IMR-90 (cell line): ENCODE results near the gene OR6P1. TPM values are rescaled to one million over a fixed set of nuclear protein-coding genes. Genes with fewer than 3 reads are reported as not detected.

ENCODE experiments used
- ATAC-seq: fragments of 200-7000 bp; cut with Tn5 transposase; 2 replicates; pipeline ENCODE4 v1.9.1; 2020; ENCODE audit warnings: low read depth, mild to moderate bottlenecking, moderate library complexity
- BruUV-seq: library from RNA; stranded (reverse); fragments of 400-500 nt; replicated peaks from 2 replicates; lab custom pipeline; 2021; lab: Mats Ljungman, UMichigan
- CTCF ChIA-PET: fragments of 300-600 bp; formaldehyde crosslinking; extraction: SDS; loops from one replicate; lab custom pipeline; 2021; ENCODE audit warnings: antibody characterized with exemption; lab: Yijun Ruan, JAX
- POLR2A ChIA-PET: fragments of 300-600 bp; sonication (Branson Sonifier 250); formaldehyde crosslinking; loops from one replicate; lab custom pipeline; 2022; ENCODE audit warnings: antibody characterized with exemption; ENCODE audit not compliant: unreplicated experiment; lab: Charles Lee
- DNase-seq: peaks from one replicate; pipeline ENCODE4 v3.0.0; 2013
- H2AFZ ChIP-seq: replicated peaks from 2 replicates; pipeline ENCODE3; 2013; ENCODE audit warnings: low read length, mild to moderate bottlenecking; ENCODE audit not compliant: poor library complexity
- H2AK5ac ChIP-seq: 2 replicates; pipeline ENCODE4 v1.6.1; 2013; ENCODE audit warnings: low read depth, low read length, inconsistent platforms
- H2AK9ac ChIP-seq: replicated peaks from 2 replicates; pipeline ENCODE3; 2013; ENCODE audit warnings: mild to moderate bottlenecking, low read depth, low read length, moderate library complexity; ENCODE audit not compliant: poor library complexity
- H2BK120ac ChIP-seq: 2 replicates; pipeline ENCODE4 v1.6.1; 2013; ENCODE audit warnings: low read depth, low read length, inconsistent platforms
- H2BK15ac ChIP-seq: 3 replicates; pipeline ENCODE4 v1.6.1; 2013; ENCODE audit warnings: low read depth, low read length, inconsistent platforms
- H2BK20ac ChIP-seq: 2 replicates; pipeline ENCODE4 v1.6.1; 2013; ENCODE audit warnings: low read depth, mild to moderate bottlenecking, inconsistent platforms, low read length, moderate library complexity
- H2BK5ac ChIP-seq: 2 replicates; pipeline ENCODE4 v1.6.1; 2013; ENCODE audit warnings: mild to moderate bottlenecking, low read depth, low read length, inconsistent platforms; ENCODE audit not compliant: poor library complexity, severe bottlenecking
- H3K14ac ChIP-seq: replicated peaks from 2 replicates; pipeline ENCODE4 v1.6.1; 2013; ENCODE audit warnings: low read depth, low read length, inconsistent platforms
- H3K18ac ChIP-seq: 2 replicates; pipeline ENCODE4 v1.6.1; 2013; ENCODE audit warnings: low read depth, low read length, control low read depth
- H3K23ac ChIP-seq: 2 replicates; pipeline ENCODE4 v1.6.1; 2013; ENCODE audit warnings: low read depth, low read length, inconsistent platforms
- H3K27ac ChIP-seq: 2 replicates; pipeline ENCODE4 v1.5.1; 2013; ENCODE audit warnings: mild to moderate bottlenecking, control low read depth, low read length; ENCODE audit not compliant: insufficient read depth
- H3K27me3 ChIP-seq: 2 replicates; pipeline ENCODE4 v1.6.1; 2013; ENCODE audit warnings: low read length; ENCODE audit not compliant: control insufficient read depth, insufficient read depth
- H3K36me3 ChIP-seq: 2 replicates; pipeline ENCODE4 v1.6.1; 2013; ENCODE audit warnings: low read length, mixed read lengths; ENCODE audit not compliant: control insufficient read depth, insufficient read depth
- H3K4ac ChIP-seq: 2 replicates; pipeline ENCODE4 v1.6.1; 2013; ENCODE audit warnings: low read depth, low read length, inconsistent platforms
- H3K4me1 ChIP-seq: 2 replicates; pipeline ENCODE4 v1.6.1; 2013; ENCODE audit warnings: low read length, mixed read lengths; ENCODE audit not compliant: control insufficient read depth, insufficient read depth
- H3K4me2 ChIP-seq: 2 replicates; pipeline ENCODE4 v1.6.1; 2013; ENCODE audit warnings: low read depth, mild to moderate bottlenecking, control low read depth, low read length, moderate library complexity
- H3K4me3 ChIP-seq: 2 replicates; pipeline ENCODE4 v1.5.1; 2013; ENCODE audit warnings: low read depth, mild to moderate bottlenecking, control low read depth, low read length, moderate library complexity; ENCODE audit not compliant: insufficient read depth
- H3K56ac ChIP-seq: 2 replicates; pipeline ENCODE4 v1.6.1; 2013; ENCODE audit warnings: low read length, inconsistent platforms; ENCODE audit not compliant: insufficient read depth; ENCODE audit errors: extremely low read depth
- H3K79me1 ChIP-seq, 2 experiments: 2 replicates each; pipeline ENCODE4 v1.6.1; 2013; ENCODE audit warnings: low read length in 2 of 2, inconsistent platforms in 1 of 2, low read depth in 1 of 2
- H3K9ac ChIP-seq: 2 replicates; pipeline ENCODE4 v1.6.1; 2013; ENCODE audit warnings: low read depth, low read length, control low read depth
- H3K9me1 ChIP-seq: 2 replicates; pipeline ENCODE4 v1.6.1; 2013; ENCODE audit warnings: low read length, inconsistent platforms; ENCODE audit not compliant: insufficient read depth
- H3K9me3 ChIP-seq: 2 replicates; pipeline ENCODE4 v1.6.1; 2013; ENCODE audit warnings: low read length; ENCODE audit not compliant: control insufficient read depth, insufficient read depth
- H4K20me1 ChIP-seq: 2 replicates; pipeline ENCODE4 v1.6.1; 2013; ENCODE audit warnings: low read length, inconsistent platforms; ENCODE audit not compliant: insufficient read depth
- H4K5ac ChIP-seq: 2 replicates; pipeline ENCODE4 v1.6.1; 2013; ENCODE audit warnings: mild to moderate bottlenecking, low read depth, low read length, control low read depth
- H4K8ac ChIP-seq, 2 experiments: 2 replicates each; pipeline ENCODE4 v1.6.1; 2013; ENCODE audit warnings: low read depth in 2 of 2, low read length in 2 of 2, control low read depth in 1 of 2, inconsistent platforms in 1 of 2
- H4K91ac ChIP-seq: 2 replicates; pipeline ENCODE4 v1.6.1; 2013; ENCODE audit warnings: low read depth, low read length, inconsistent platforms; ENCODE audit not compliant: insufficient read depth
- BHLHE40 ChIP-seq: fragments of 150-350 bp; IDR thresholded peaks from 2 replicates; pipeline ENCODE4 v1.6.1; 2016; ENCODE audit warnings: mild to moderate bottlenecking, low read depth, low read length
- CHD1 ChIP-seq: IDR thresholded peaks from 2 replicates; pipeline ENCODE4 v1.6.1; 2012; ENCODE audit warnings: low read depth, low read length, improper control_type of control experiment
- CTCF ChIP-seq: conservative IDR thresholded peaks from 2 replicates; pipeline ENCODE4 v1.5.1; 2012; ENCODE audit warnings: mild to moderate bottlenecking, low read depth, low read length, improper control_type of control experiment
- FOS ChIP-seq: fragments of 150-350 bp; IDR thresholded peaks from 2 replicates; pipeline ENCODE4 v1.6.1; 2016; ENCODE audit warnings: low read depth, low read length
- MAFK ChIP-seq: IDR thresholded peaks from 2 replicates; pipeline ENCODE4 v1.6.1; 2012; ENCODE audit warnings: low read depth, low read length, improper control_type of control experiment
- NFE2L2 ChIP-seq: fragments of 150-350 bp; IDR thresholded peaks from 2 replicates; pipeline ENCODE4 v1.6.1; 2016; ENCODE audit warnings: low read depth, mild to moderate bottlenecking, low read length
- RAD21 ChIP-seq: IDR thresholded peaks from 2 replicates; pipeline ENCODE4 v1.6.1; 2012; ENCODE audit warnings: low read length, improper control_type of control experiment
- WGBS, 2 experiments: methylation state at CpG; one replicate each; pipeline versions ENCODE4 v1.1.5 to v1.1.7; 2013; ENCODE audit warnings: missing lambda C conversion rate in 2 of 2; ENCODE audit not compliant: insufficient read length in 1 of 2; ENCODE audit errors: extremely low coverage in 2 of 2; 5-methylcytosine and 5-hydroxymethylcytosine counted together
- dilution Hi-C: fragments of 300-500 bp; cut with HindIII; formaldehyde crosslinking; loops from one replicate; pipeline ENCODE4 v1.14.3; 2018; ENCODE audit warnings: low sequenced_read_pairs; ENCODE audit not compliant: unreplicated experiment
- in situ Hi-C: fragments of 300-500 bp; cut with MboI; formaldehyde crosslinking; loops from 3 replicates; pipeline ENCODE4 v1.14.3; 2019; ENCODE audit warnings: low sequenced_read_pairs, inconsistent platforms, mixed read lengths
- intact Hi-C: fragments of 100-400 bp; cut with micrococcal nuclease; formaldehyde crosslinking; loops from 2 replicates; pipeline ENCODE4 v1.10.0; 2022
- polyA plus RNA-seq, 3 experiments: library from polyadenylated mRNA; depleted of rRNA; stranded (reverse); fragments of >200 nt; gene quantifications; 2 replicates each; pipeline ENCODE4 v1.2.3, GENCODE V29; 2012; ENCODE audit warnings: low replicate concordance in 1 of 3
- total RNA-seq: library from RNA; depleted of rRNA; stranded (reverse); fragments of >200 nt; gene quantifications from 2 replicates; pipeline ENCODE4 v1.2.3, GENCODE V29; 2012

The OR6P1 gene
- total and polyA plus RNA-seq, 2 of the 4 experiments (the other 2 are of a cell fraction), result not detected

GRCh38 chr1:158534496-158534895 lies 35.9 kb downstream of the OR6P1 start:
- Histone ChIP-seq H2AK9ac (no peak overlapping the region), H3K56ac (no peak overlapping the region), H2BK120ac (no peak overlapping the region), H3K36me3 (no peaks in the 10 kb centered on the region), H3K4ac (no peak overlapping the region), H3K4me1 (no peaks in the 10 kb centered on the region), H2BK5ac (no peak overlapping the region), H2BK20ac (no peak overlapping the region), H3K27ac (no peak overlapping the region), H4K8ac (no peak overlapping the region), H2AK5ac (no peak overlapping the region), H3K9ac (no peak overlapping the region), H3K27me3 (no peaks in the 10 kb centered on the region), H3K18ac (no peak overlapping the region), H2AFZ (no peak overlapping the region), H2BK15ac (no peak overlapping the region), H3K4me2 (no peak overlapping the region), H3K14ac (no peak overlapping the region), H3K9me3 (no peaks in the 10 kb centered on the region), H4K20me1 (no peaks in the 10 kb centered on the region), H3K79me1 (no peaks in the 10 kb centered on the region), H4K5ac (no peak overlapping the region), H3K23ac (no peak overlapping the region), H4K91ac (no peak overlapping the region), H3K9me1 (no peaks in the 10 kb centered on the region), H3K4me3 (no peak overlapping the region)
- no TSS peak for BruUV-seq
- no peak for ATAC-seq
- no peak for DNase-seq
- ChIA-PET POLR2A (no interaction called here), CTCF (no interaction called here)
- WGBS, 2 experiments, result no CpG with 5 or more reads among the region's 5 CpGs
- in situ Hi-C loops, result no loop called here
- intact Hi-C loops, result loop anchor here (10.0 kb wide), 1 partner anchor 240 kb away; no protein-coding TSS in a partner anchor
- no peak for TF ChIP-seq FOS
- no peak for TF ChIP-seq BHLHE40
- TF ChIP-seq CTCF, result no peak
- TF ChIP-seq RAD21, result no peak
- no peak for TF ChIP-seq CHD1
- TF ChIP-seq NFE2L2, result no peak
- no peak for TF ChIP-seq MAFK
- dilution Hi-C loops, result no loop called here
